Mucosa of descending colon (tissue), 3 donors: ENCODE data around the gene ZSCAN22. TPM values are rescaled to one million over a fixed set of nuclear protein-coding genes. Genes with fewer than 3 reads are reported as not detected.
A peak's percentile ranks its signal among the peaks of the same experiment; 100 is the strongest.

Experiments
- ATAC-seq: fragments of 200-7000 bp; cut with Tn5 transposase; one replicate; pipeline ENCODE4 v1.9.1; 2020; ENCODE audit warnings: mild to moderate bottlenecking, moderate library complexity
- DNase-seq, 3 donors: peaks; one replicate each; pipeline ENCODE4 v3.0.0-alpha.2; 2020
- H3K36me3 ChIP-seq: fragments of 200-600 bp; one replicate; pipeline ENCODE4 v1.8.0; 2021; ENCODE audit warnings: low read depth, mild to moderate bottlenecking
- H3K4me1 ChIP-seq: fragments of 200-600 bp; one replicate; pipeline ENCODE4 v1.8.0; 2021; ENCODE audit warnings: low read depth, mild to moderate bottlenecking
- H3K4me3 ChIP-seq: fragments of 200-600 bp; one replicate; pipeline ENCODE4 v1.8.0; 2021; ENCODE audit warnings: mild to moderate bottlenecking
- H3K9me3 ChIP-seq: fragments of 200-600 bp; one replicate; pipeline ENCODE4 v1.8.0; 2021; ENCODE audit warnings: mild to moderate bottlenecking
- intact Hi-C, 2 donors: fragments of 100-400 bp; cut with DNase I in 1 of 2; cut with micrococcal nuclease in 1 of 2; formaldehyde crosslinking; loops; one replicate each; pipeline versions ENCODE4 v1.11.0 to v1.11.1; 2022; cut with DNase I, micrococcal nuclease
- total RNA-seq, 3 donors: library from RNA; stranded (reverse); fragmentation: NEBNext Ultra II Directional in 2 of 3; extraction: Animal tissue kit (Norgen Biotek cat#: 25700) in 2 of 3; gene quantifications; one replicate each; pipeline versions ENCODE4 v1.2.1 to v1.2.4, GENCODE V29; 2021 to 2023
- TF ChIP-seq, protein P1 (sequence below): fragments of 200-600 bp; IDR thresholded peaks from one replicate; pipeline ENCODE4 v1.8.0; 2022; ENCODE audit warnings: antibody characterized with exemption, mild to moderate bottlenecking
- donor health status: DM: no; HTN: no; CAD: no; lungs with moderate emphysema.
- donor health status: DM: no; HTN: no; CAD: no.
- donor health status: DM: no; HTN: yes; CAD: no.

The ZSCAN22 gene
- total RNA-seq, 3 donors from 2014 or later, result 2.4 to 5.4 (median 3.2) TPM

DNA sequence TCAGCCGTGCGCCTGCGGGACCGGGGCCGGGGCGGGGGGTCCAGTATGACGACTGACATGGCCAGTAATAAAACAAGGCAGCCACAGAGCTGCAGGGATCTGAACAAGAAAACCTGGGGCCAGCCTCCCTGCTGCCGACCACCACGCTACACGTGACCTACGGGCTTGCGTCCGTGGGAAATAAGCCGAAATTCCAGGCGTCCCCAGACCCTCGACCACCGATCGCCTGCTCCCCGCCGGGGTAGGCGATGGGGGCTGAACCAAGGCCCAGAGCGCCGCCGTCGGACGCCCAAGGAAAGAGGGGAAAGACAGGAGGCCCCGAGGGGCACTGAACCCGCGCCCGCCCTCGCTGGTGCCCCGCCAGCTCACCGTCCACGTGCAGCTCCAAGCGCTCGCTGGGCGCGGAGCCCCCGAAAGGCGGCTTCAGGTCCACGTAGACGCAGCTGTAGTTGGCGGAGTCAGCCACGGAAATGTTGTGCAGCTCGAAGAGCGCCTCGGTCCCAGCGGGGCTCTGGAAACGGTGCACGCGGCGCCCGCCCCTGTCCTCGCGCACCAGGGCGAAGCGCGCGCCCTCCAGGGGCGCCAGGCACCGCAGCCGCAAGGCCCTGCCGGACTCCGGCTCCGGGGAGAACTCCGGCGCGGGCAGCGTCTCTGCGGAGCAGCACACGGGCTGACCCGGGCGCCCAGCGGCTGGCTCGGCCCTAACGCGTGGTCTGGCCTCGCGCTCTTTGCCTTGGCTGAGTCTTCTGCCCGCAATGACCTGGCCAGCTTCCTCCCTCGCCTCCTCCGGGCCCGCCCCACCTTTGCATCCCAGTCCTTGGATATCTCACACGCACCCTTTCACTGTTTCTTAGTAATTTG is 23.4 kb downstream of the ZSCAN22 start:
- TF ChIP-seq, protein P1, sequence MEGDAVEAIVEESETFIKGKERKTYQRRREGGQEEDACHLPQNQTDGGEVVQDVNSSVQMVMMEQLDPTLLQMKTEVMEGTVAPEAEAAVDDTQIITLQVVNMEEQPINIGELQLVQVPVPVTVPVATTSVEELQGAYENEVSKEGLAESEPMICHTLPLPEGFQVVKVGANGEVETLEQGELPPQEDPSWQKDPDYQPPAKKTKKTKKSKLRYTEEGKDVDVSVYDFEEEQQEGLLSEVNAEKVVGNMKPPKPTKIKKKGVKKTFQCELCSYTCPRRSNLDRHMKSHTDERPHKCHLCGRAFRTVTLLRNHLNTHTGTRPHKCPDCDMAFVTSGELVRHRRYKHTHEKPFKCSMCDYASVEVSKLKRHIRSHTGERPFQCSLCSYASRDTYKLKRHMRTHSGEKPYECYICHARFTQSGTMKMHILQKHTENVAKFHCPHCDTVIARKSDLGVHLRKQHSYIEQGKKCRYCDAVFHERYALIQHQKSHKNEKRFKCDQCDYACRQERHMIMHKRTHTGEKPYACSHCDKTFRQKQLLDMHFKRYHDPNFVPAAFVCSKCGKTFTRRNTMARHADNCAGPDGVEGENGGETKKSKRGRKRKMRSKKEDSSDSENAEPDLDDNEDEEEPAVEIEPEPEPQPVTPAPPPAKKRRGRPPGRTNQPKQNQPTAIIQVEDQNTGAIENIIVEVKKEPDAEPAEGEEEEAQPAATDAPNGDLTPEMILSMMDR, result no peak
- intact Hi-C loops, result no loop called here
- H3K9me3 ChIP-seq, result no peaks in the 10 kb centered on the region
- ATAC-seq, result peak; percentile 7
- no peak for DNase-seq
- no peaks in the 10 kb centered on the region for H3K4me1 ChIP-seq
- H3K36me3 ChIP-seq, result no peaks in the 10 kb centered on the region
- no peak overlapping the region for H3K4me3 ChIP-seq

DNA sequence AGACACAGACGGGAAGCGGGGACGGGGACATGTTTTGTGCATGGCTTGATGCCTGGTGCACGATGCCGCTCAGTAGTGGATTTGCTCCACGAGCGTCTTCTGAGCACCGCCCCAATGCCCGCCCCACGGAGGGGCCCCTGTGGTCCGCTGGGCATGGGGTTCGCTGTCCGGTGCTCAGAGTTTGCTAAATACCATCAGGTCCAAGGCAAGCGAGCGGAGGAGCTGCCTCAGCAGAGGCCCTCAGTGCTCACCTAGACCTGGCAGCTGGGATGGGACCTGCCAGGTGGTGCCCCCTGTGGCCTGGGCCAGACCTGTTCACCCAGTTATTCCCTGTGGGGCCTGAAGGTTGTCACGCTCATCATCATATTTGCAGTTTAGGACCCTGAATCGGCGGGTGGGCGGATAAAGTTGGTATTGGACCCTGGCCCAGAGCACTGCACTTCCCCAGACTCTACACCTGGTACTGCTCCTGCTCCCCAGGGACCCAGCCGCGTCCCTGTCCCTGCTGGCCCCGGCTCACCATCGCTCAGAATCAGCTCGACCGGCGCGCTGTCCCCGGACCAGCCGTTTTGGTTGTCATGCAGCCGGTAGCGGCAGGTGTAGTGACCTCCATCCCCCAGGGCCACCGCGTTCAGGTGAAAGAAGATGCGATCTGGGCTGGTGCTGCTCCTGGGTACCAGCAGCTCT is 24.2 kb downstream of the ZSCAN22 start:
- no peaks in the 10 kb centered on the region for H3K36me3 ChIP-seq
- no peak overlapping the region for H3K4me3 ChIP-seq
- DNase-seq, result no peak
- no peaks in the 10 kb centered on the region for H3K4me1 ChIP-seq
- no peak for ATAC-seq
- TF ChIP-seq, protein P1, result no peak
- no peaks in the 10 kb centered on the region for H3K9me3 ChIP-seq
- intact Hi-C loops, result no loop called here

DNA sequence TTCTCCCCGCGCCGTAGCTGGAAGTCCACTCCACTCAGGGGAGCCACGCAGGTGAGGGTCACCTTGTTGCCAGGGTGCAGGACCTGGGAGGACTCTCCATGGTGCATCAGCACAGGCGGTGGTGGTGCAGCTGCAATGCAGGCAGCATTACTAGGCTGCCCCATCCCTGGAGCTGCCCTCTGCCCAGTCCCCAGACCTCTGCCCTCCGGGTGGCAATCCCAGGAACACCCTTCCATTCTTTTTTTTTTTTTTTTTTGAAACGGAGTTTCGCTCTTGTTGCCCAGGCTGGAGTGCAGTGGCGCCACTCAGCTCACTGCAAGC is 24.7 kb downstream of the ZSCAN22 start:
- Histone ChIP-seq H3K4me1 (no peaks in the 10 kb centered on the region), H3K36me3 (no peaks in the 10 kb centered on the region), H3K4me3 (no peak overlapping the region), H3K9me3 (no peaks in the 10 kb centered on the region)
- TF ChIP-seq, protein P1, result no peak
- intact Hi-C loops, result no loop called here
- no peak for DNase-seq
- no peak for ATAC-seq

DNA sequence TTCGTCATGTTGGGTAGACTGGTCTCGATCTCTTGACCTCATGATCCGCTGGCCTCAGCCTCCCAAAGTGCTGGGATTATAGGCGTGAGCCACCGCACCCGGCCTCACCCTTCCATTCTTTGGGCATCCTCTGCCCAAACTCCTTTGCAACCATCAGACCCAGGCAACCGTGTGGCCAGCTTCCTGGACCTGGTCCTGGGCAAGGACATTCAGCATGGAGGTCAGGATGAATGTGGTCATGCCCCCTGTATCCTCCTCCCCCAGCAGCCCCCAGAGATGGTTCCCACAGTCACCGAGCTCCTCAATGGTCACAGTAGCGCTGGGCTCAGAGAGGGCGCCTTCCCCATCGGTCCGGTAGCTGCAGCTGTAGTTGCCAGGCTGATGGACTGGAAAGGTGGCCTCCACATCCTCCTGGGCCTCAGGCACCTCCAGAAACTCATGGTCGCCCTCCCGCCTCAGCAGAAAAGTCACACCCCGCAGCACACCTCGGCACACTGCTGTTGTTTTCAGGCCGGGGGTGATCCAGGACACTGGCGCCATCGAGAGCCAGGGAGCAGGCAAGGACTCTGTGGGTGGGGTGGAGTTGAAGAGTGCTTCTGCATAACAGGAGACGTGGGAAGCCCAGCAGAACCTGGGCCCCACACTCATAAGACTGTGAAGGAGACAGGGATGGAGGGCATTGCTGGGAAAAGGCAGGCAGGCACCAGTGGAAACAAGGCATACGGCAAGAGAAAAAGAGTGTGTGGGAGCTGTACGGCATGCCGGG is 25.4 kb downstream of the ZSCAN22 start:
- Histone ChIP-seq H3K4me1 (no peaks in the 10 kb centered on the region), H3K4me3 (no peak overlapping the region), H3K36me3 (no peaks in the 10 kb centered on the region), H3K9me3 (no peaks in the 10 kb centered on the region)
- DNase-seq, result no peak
- ATAC-seq, result no peak
- TF ChIP-seq, protein P1, result no peak
- intact Hi-C loops, result no loop called here

DNA sequence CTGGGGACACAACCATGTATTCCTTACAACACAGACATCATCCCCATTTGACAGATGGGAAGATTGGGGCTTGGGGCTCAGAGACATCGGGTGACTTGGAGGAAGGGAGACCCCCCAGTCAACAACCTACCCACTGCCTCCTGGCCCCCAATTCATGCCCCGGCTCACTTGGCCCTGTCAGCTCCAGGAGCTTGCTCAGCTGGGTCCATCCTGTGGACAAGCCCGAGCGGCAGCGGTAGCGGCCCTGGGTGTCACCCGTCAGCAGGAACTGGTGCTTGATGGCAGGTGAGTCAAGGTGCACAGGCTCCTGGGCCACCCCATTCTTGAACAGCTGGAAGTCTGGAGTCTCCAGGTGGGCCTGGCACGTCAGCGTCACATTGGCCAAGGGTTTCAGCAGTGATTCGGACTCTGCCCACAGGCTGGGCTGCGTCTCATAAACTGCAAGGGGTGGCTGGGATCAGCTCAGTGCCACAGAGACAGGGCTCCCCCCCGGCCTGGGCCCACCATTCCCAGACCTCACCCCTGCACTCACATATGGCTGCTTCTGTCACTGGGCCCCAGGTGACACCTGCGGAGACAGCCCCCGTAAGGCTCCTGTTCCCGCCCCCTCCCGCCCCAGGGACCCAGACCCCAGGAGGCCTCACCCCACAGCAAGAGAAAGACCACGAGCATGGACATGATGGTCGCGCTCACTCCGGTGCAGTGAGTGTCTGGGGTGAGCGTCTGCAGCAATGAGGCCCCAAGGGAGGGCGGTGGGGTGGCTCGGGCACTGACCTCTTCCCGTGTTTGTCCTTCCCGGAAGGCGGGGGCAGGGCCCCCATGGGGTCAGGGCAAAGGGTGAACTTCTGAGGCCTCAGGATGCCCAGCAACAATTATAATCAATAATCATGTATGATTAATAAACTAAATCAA is 26.2 kb downstream of the ZSCAN22 start, which contains the start of gene A1BG:
TSS of gene A1BG (minus strand) at position 733 of the 912 bp plus-strand sequence. CDS start at position 678, 55 bp downstream.
- H3K9me3 ChIP-seq, result no peaks in the 10 kb centered on the region
- no peaks in the 10 kb centered on the region for H3K36me3 ChIP-seq
- H3K4me1 ChIP-seq, result no peaks in the 10 kb centered on the region
- ATAC-seq (no peak), DNase-seq (no peak)
- intact Hi-C loops, result no loop called here
- TF ChIP-seq, protein P1, result no peak
- no peak within 1 kb of the TSS for H3K4me3 ChIP-seq
